A549 (cell line): ENCODE measurements around the gene CEBPA.

ENCODE experiments used
- RNF2 ChIP-seq: fragments of 200-600 bp; sonication (generic); IDR thresholded peaks from 2 replicates; pipeline ENCODE4 v1.6.1; 2016; ENCODE audit warnings: low read depth, mild to moderate bottlenecking, antibody characterized with exemption, moderate library complexity, borderline replicate concordance
- TF ChIP-seq, protein P1 (sequence below): fragments of >200 bp; sonication (Bioruptor Twin); formaldehyde crosslinking; IDR thresholded peaks from 3 replicates; pipeline ENCODE4 v1.5.1; 2016

GRCh38 chr19:33344573-33344925, 42.2 kb upstream of the CEBPA start:
- TF ChIP-seq, protein P1, sequence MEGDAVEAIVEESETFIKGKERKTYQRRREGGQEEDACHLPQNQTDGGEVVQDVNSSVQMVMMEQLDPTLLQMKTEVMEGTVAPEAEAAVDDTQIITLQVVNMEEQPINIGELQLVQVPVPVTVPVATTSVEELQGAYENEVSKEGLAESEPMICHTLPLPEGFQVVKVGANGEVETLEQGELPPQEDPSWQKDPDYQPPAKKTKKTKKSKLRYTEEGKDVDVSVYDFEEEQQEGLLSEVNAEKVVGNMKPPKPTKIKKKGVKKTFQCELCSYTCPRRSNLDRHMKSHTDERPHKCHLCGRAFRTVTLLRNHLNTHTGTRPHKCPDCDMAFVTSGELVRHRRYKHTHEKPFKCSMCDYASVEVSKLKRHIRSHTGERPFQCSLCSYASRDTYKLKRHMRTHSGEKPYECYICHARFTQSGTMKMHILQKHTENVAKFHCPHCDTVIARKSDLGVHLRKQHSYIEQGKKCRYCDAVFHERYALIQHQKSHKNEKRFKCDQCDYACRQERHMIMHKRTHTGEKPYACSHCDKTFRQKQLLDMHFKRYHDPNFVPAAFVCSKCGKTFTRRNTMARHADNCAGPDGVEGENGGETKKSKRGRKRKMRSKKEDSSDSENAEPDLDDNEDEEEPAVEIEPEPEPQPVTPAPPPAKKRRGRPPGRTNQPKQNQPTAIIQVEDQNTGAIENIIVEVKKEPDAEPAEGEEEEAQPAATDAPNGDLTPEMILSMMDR, result no peak
- TF ChIP-seq RNF2, result no peak
